A549 (cell line): Measurements from ENCODE around the gene MAP3K7.

Source experiments
- CBX2 ChIP-seq: fragments of 200-600 bp; sonication (generic); IDR thresholded peaks from 2 replicates; pipeline ENCODE4 v1.6.1; 2016; ENCODE audit warnings: low read depth, mild to moderate bottlenecking, borderline replicate concordance
- EP300 ChIP-seq, 2 experiments: fragments of >200 bp; sonication (Bioruptor Twin); formaldehyde crosslinking; IDR thresholded peaks; 2 replicates in 1 of 2; 3 replicates in 1 of 2; pipeline ENCODE4 v1.6.1; 2016 to 2017
- HOXA7 ChIP-seq: fragments of 250-450 bp; sonication (Bioruptor Pico); IDR thresholded peaks from 2 replicates; pipeline ENCODE4 v1.5.0; 2020; ENCODE audit warnings: mild to moderate bottlenecking, moderate library complexity
- MYC ChIP-seq: IDR thresholded peaks from 2 replicates; pipeline ENCODE4 v1.6.1; 2012; ENCODE audit warnings: mild to moderate bottlenecking, inconsistent platforms, low read length, improper control_type of control experiment, borderline replicate concordance
- NFE2L2 ChIP-seq: fragments of 150-350 bp; conservative IDR thresholded peaks from 2 replicates; pipeline ENCODE4 v1.6.1; 2014; ENCODE audit warnings: low read length
- POLR2A ChIP-seq: IDR thresholded peaks from 2 replicates; pipeline ENCODE4 v1.6.1; 2012; ENCODE audit warnings: mild to moderate bottlenecking, low read length
- RAD21 ChIP-seq, 2 experiments: fragments of >200 bp in 1 of 2; sonication (Bioruptor Twin) in 1 of 2; formaldehyde crosslinking in 1 of 2; IDR thresholded peaks in 1 of 2; conservative IDR thresholded peaks in 1 of 2; 2 replicates in 1 of 2; 3 replicates in 1 of 2; pipeline ENCODE4 v1.6.1; 2012 to 2018; ENCODE audit warnings: inconsistent platforms in 1 of 2
- TF ChIP-seq, protein P1 (sequence below): fragments of >200 bp; sonication (Bioruptor Twin); formaldehyde crosslinking; IDR thresholded peaks from 3 replicates; pipeline ENCODE4 v1.5.1; 2016

DNA sequence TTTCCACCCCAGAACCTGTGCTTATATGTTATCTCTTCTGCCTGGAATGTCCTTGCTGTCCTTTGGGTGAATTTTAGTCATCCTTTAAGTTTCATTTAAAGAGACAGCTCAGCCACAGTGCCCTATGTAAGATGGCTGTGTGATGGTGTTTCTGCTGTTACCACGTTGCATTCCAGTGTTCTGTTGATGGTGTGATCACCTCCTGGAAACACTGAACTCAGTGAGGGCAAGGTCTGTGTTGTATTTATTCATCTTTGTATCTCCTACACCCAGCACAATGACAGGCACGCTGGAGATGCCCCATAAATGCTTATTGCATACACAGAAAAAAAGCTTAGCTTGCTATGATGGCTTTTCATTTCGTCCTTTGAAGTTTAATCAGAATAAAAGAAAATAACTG, 102.5 kb downstream of the MAP3K7 start:
- no peak for TF ChIP-seq EP300 (IDR thresholded peaks at IDR 0.05)
- TF ChIP-seq CBX2, result no peak
- no peak for TF ChIP-seq NFE2L2
- TF ChIP-seq, protein P1, sequence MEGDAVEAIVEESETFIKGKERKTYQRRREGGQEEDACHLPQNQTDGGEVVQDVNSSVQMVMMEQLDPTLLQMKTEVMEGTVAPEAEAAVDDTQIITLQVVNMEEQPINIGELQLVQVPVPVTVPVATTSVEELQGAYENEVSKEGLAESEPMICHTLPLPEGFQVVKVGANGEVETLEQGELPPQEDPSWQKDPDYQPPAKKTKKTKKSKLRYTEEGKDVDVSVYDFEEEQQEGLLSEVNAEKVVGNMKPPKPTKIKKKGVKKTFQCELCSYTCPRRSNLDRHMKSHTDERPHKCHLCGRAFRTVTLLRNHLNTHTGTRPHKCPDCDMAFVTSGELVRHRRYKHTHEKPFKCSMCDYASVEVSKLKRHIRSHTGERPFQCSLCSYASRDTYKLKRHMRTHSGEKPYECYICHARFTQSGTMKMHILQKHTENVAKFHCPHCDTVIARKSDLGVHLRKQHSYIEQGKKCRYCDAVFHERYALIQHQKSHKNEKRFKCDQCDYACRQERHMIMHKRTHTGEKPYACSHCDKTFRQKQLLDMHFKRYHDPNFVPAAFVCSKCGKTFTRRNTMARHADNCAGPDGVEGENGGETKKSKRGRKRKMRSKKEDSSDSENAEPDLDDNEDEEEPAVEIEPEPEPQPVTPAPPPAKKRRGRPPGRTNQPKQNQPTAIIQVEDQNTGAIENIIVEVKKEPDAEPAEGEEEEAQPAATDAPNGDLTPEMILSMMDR, result no peak
- TF ChIP-seq RAD21 (conservative IDR thresholded peaks at IDR 0.05 in 1 of 2, IDR thresholded peaks at IDR 0.05 in 1 of 2), result no peak
- no peak for TF ChIP-seq MYC
- TF ChIP-seq POLR2A, result no peak
- no peak for TF ChIP-seq HOXA7 (CRISPR knock-in tag)
